ENCODE results near the gene CUL4A. TPM values are rescaled to one million over a fixed set of nuclear protein-coding genes. Genes with fewer than 3 reads are reported as not detected.

The CUL4A gene
- total and polyA plus RNA-seq, 2 donors (not counting 3 experiments of a cell fraction or from before 2014, with no cell fraction given), result 37.9 to 80.0 TPM

- Histone ChIP-seq H3K4me3 (replicated peaks in 1 of 3; ENCODE audit: insufficient read depth in 1 of 3, low read depth in 1 of 3, low read length in 3 of 3) (no peak overlapping the region), H3K27me3 (ENCODE audit: control insufficient read depth in 2 of 2, insufficient read depth in 2 of 2, low read length in 2 of 2) (no peaks in the 10 kb centered on the region), H4K20me1 (replicated peaks; ENCODE audit: control insufficient read depth, extremely low read depth, insufficient read depth, low read length) (no peaks in the 10 kb centered on the region), H3K9me3 (replicated peaks; ENCODE audit: control insufficient read depth, insufficient read depth, low read length) (no peaks in the 10 kb centered on the region), H3K4me1 (ENCODE audit: control insufficient read depth, extremely low read depth, insufficient read depth, low read length) (no peaks in the 10 kb centered on the region), H2AFZ (ENCODE audit: low read depth, low read length) (no peak overlapping the region), H3K79me2 (ENCODE audit: control insufficient read depth, insufficient read depth, low read length) (no peaks in the 10 kb centered on the region), H3K9ac (replicated peaks; ENCODE audit: extremely low read depth, insufficient read depth, low read length) (no peak overlapping the region), H3K4me2 (ENCODE audit: insufficient read depth, low read length) (no peak overlapping the region), H3K9me1 (replicated peaks; ENCODE audit: control insufficient read depth, extremely low read depth, insufficient read depth, low read length) (no peaks in the 10 kb centered on the region), H3K36me3 (ENCODE audit: control insufficient read depth in 2 of 2, extremely low read depth in 1 of 2, insufficient read depth in 2 of 2, low read length in 2 of 2) (peaks cover 12 to 13% of the 10 kb centered on the region in 2 experiments), H3K27ac (ENCODE audit: insufficient read depth, low read depth, low read length) (no peak overlapping the region)
- dilution Hi-C loops (cut with MboI; ENCODE audit: extremely low pct_ligation_motif_present, low sequenced_read_pairs) (no loop called here), intact Hi-C loops (cut with micrococcal nuclease) (no loop called here)
- no peak for FAIRE-seq
- ChIA-PET POLR2A (no interaction called here), CTCF (interaction anchor here (1.1 kb wide), 1 partner anchor 11 kb away, joined by 5 read pairs; no protein-coding TSS in a partner anchor)
- no TSS peak for BruUV-seq (replicated peaks)
- DNase-seq (ENCODE audit: low read depth, low spot score), result no peak
- no peak for TF ChIP-seq EZH2 (IDR thresholded peaks at IDR 0.05; ENCODE audit: borderline replicate concordance, low read depth, low read length, severe bottlenecking)
- TF ChIP-seq POLR2A (IDR thresholded peaks at IDR 0.05; ENCODE audit: low read depth, low read length), result no peak
- no peak for TF ChIP-seq MAX (IDR thresholded peaks at IDR 0.05; ENCODE audit: insufficient read depth, insufficient read length)
- TF ChIP-seq GATA2 (IDR thresholded peaks at IDR 0.05; ENCODE audit: insufficient read depth, insufficient read length, low read depth, low read length), result no peak
- no peak for TF ChIP-seq POLR2AphosphoS5 (IDR thresholded peaks at IDR 0.05; ENCODE audit: insufficient read depth, low read depth, low read length)
- TF ChIP-seq, protein P1, sequence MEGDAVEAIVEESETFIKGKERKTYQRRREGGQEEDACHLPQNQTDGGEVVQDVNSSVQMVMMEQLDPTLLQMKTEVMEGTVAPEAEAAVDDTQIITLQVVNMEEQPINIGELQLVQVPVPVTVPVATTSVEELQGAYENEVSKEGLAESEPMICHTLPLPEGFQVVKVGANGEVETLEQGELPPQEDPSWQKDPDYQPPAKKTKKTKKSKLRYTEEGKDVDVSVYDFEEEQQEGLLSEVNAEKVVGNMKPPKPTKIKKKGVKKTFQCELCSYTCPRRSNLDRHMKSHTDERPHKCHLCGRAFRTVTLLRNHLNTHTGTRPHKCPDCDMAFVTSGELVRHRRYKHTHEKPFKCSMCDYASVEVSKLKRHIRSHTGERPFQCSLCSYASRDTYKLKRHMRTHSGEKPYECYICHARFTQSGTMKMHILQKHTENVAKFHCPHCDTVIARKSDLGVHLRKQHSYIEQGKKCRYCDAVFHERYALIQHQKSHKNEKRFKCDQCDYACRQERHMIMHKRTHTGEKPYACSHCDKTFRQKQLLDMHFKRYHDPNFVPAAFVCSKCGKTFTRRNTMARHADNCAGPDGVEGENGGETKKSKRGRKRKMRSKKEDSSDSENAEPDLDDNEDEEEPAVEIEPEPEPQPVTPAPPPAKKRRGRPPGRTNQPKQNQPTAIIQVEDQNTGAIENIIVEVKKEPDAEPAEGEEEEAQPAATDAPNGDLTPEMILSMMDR (IDR thresholded peaks at IDR 0.05; ENCODE audit: extremely low read depth in 1 of 2, insufficient read depth in 1 of 2, low read depth in 1 of 2, low read length in 2 of 2), result no peak
- TF ChIP-seq FOS (IDR thresholded peaks at IDR 0.05; ENCODE audit: borderline replicate concordance, insufficient read depth, low read length), result no peak
- no peak for TF ChIP-seq MYC (IDR thresholded peaks at IDR 0.05; ENCODE audit: low read depth, low read length)
- no peak for TF ChIP-seq JUN (IDR thresholded peaks at IDR 0.05; ENCODE audit: borderline replicate concordance, insufficient read depth, insufficient read length, low read depth)
Measured at GRCh38 chr13:113239357-113239756, 29.9 kb downstream of the CUL4A start.

Measured in endothelial cell of umbilical vein (primary cell).